Astrocyte (in vitro differentiated cells and primary cell): ENCODE measurements around the gene IQCN. TPM values are rescaled to one million over a fixed set of nuclear protein-coding genes. Genes with fewer than 3 reads are reported as not detected.

Source experiments
- DNase-seq: peaks from one replicate; pipeline ENCODE4 v3.0.0-alpha.2; 2010; ENCODE audit warnings: low read depth
- FAIRE-seq: peaks from 2 replicates; lab custom pipeline; 2011; peaks lifted over from hg19 to GRCh38; lab: Jason Lieb, UNC
- H2AFZ ChIP-seq: 2 replicates; pipeline ENCODE4 v1.6.0; 2012; ENCODE audit warnings: low read depth, low read length, inconsistent platforms
- H3K27ac ChIP-seq: 2 replicates; pipeline ENCODE4 v1.5.1; 2011; ENCODE audit warnings: low read depth, low read length, inconsistent platforms
- H3K27me3 ChIP-seq: 2 replicates; pipeline ENCODE4 v1.6.0; 2011; ENCODE audit warnings: low read length, inconsistent platforms; ENCODE audit not compliant: insufficient read depth
- H3K36me3 ChIP-seq: 2 replicates; pipeline ENCODE4 v1.5.1; 2011; ENCODE audit warnings: low read length, inconsistent platforms; ENCODE audit not compliant: insufficient read depth
- H3K4me1 ChIP-seq: 2 replicates; pipeline ENCODE4 v1.5.1; 2011; ENCODE audit warnings: low read length, inconsistent platforms; ENCODE audit not compliant: insufficient read depth
- H3K4me2 ChIP-seq: 2 replicates; pipeline ENCODE4 v1.6.0; 2012; ENCODE audit warnings: low read length, inconsistent platforms
- H3K4me3 ChIP-seq: 2 replicates; pipeline ENCODE4 v1.5.1; 2011; ENCODE audit warnings: low read depth, mild to moderate bottlenecking, low read length, inconsistent platforms; ENCODE audit not compliant: insufficient read depth
- H3K79me2 ChIP-seq: 2 replicates; pipeline ENCODE4 v1.6.0; 2012; ENCODE audit warnings: mild to moderate bottlenecking, low read length, inconsistent platforms; ENCODE audit not compliant: insufficient read depth
- H3K9ac ChIP-seq: 2 replicates; pipeline ENCODE4 v1.6.0; 2012; ENCODE audit warnings: mild to moderate bottlenecking, low read length, inconsistent platforms
- H3K9me3 ChIP-seq: 2 replicates; pipeline ENCODE4 v1.5.1; 2012; ENCODE audit warnings: low read depth, mild to moderate bottlenecking, low read length, inconsistent platforms; ENCODE audit not compliant: insufficient read depth
- H4K20me1 ChIP-seq: 2 replicates; pipeline ENCODE4 v1.6.0; 2012; ENCODE audit warnings: low read length, inconsistent platforms; ENCODE audit not compliant: insufficient read depth
- H3K27ac Mint-ChIP-seq: one replicate; pipeline ENCODE4 v1.8.0; 2021; ENCODE audit warnings: mild to moderate bottlenecking, mixed read lengths; ENCODE audit not compliant: unreplicated experiment
- H3K27me3 Mint-ChIP-seq: one replicate; pipeline ENCODE4 v1.8.0; 2021; ENCODE audit warnings: low read depth, mixed read lengths; ENCODE audit not compliant: unreplicated experiment
- H3K36me3 Mint-ChIP-seq: one replicate; pipeline ENCODE4 v1.8.0; 2021; ENCODE audit warnings: low read depth, mixed read lengths; ENCODE audit not compliant: unreplicated experiment
- H3K4me1 Mint-ChIP-seq: one replicate; pipeline ENCODE4 v1.8.0; 2021; ENCODE audit warnings: low read depth, mixed read lengths; ENCODE audit not compliant: unreplicated experiment
- H3K4me3 Mint-ChIP-seq: one replicate; pipeline ENCODE4 v1.8.0; 2021; ENCODE audit warnings: mild to moderate bottlenecking, moderate library complexity, mixed read lengths; ENCODE audit not compliant: unreplicated experiment
- H3K9me3 Mint-ChIP-seq: one replicate; pipeline ENCODE4 v1.8.0; 2021; ENCODE audit warnings: mild to moderate bottlenecking, mixed read lengths; ENCODE audit not compliant: unreplicated experiment
- CTCF ChIP-seq: IDR thresholded peaks from 2 replicates; pipeline ENCODE4 v1.5.1; 2011; ENCODE audit warnings: low read depth, mild to moderate bottlenecking, inconsistent platforms, low read length, moderate library complexity; ENCODE audit not compliant: insufficient read depth
- EZH2 ChIP-seq: IDR thresholded peaks from 2 replicates; pipeline ENCODE4 v1.6.1; 2012; ENCODE audit warnings: mild to moderate bottlenecking, low read length, inconsistent platforms; ENCODE audit not compliant: insufficient read depth
- total RNA-seq: library from RNA; stranded (reverse); gene quantifications from 2 replicates; pipeline ENCODE4 v1.2.1, GENCODE V29; 2021

Gene IQCN
- total RNA-seq, 1 donor from 2014 or later: 1.7 TPM

GRCh38 chr19:18317961-18318800 is 43.9 kb upstream of the IQCN start:
- no peak for DNase-seq
- Histone ChIP-seq H2AFZ (no peak overlapping the region), H3K36me3 (peaks cover 5% of the 10 kb centered on the region), H4K20me1 (no peaks in the 10 kb centered on the region), H3K9ac (peak overlapping the region; percentile 30), H3K9me3 (no peaks in the 10 kb centered on the region), H3K4me3 (no peak overlapping the region), H3K79me2 (peaks cover 48% of the 10 kb centered on the region), H3K27me3 (no peaks in the 10 kb centered on the region), H3K4me1 (peaks cover 18% of the 10 kb centered on the region), H3K4me2 (no peak overlapping the region), H3K27ac (no peak overlapping the region)
- Mint-ChIP-seq H3K27me3 (no peaks in the 10 kb centered on the region), H3K27ac (no peak overlapping the region), H3K4me1 (peaks cover 19% of the 10 kb centered on the region), H3K36me3 (peaks cover 4% of the 10 kb centered on the region), H3K4me3 (no peak overlapping the region), H3K9me3 (no peaks in the 10 kb centered on the region)
- FAIRE-seq: no peak
- TF ChIP-seq CTCF (no peak), EZH2 (no peak)

- no peak overlapping the region for H3K4me3 ChIP-seq
- FAIRE-seq (no peak), DNase-seq (no peak)
- H3K9me3 Mint-ChIP-seq: no peaks in the 10 kb centered on the region
- peak overlapping the region; percentile 14 for H3K9ac ChIP-seq
- H3K4me1 ChIP-seq: no peaks in the 10 kb centered on the region
- H4K20me1 ChIP-seq: no peaks in the 10 kb centered on the region
- no peak overlapping the region for H3K27ac ChIP-seq
- no peak overlapping the region for H3K4me2 ChIP-seq
- TF ChIP-seq EZH2 (no peak), CTCF (no peak)
- H3K4me1 Mint-ChIP-seq: peaks cover 2% of the 10 kb centered on the region
- H3K27me3 ChIP-seq: no peaks in the 10 kb centered on the region
- H3K36me3 ChIP-seq: peaks cover 2% of the 10 kb centered on the region
- no peak overlapping the region for H2AFZ ChIP-seq
- no peaks in the 10 kb centered on the region for H3K27me3 Mint-ChIP-seq
- peaks cover 8% of the 10 kb centered on the region for H3K79me2 ChIP-seq
- H3K27ac Mint-ChIP-seq: no peak overlapping the region
- H3K9me3 ChIP-seq: no peaks in the 10 kb centered on the region
- no peak overlapping the region for H3K4me3 Mint-ChIP-seq
- peaks cover 1% of the 10 kb centered on the region for H3K36me3 Mint-ChIP-seq
These were observed 39.1 kb upstream of the IQCN start for GRCh38 chr19:18313398-18313797.

- no peaks in the 10 kb centered on the region for H3K4me1 ChIP-seq
- peaks cover 2% of the 10 kb centered on the region for H3K4me1 Mint-ChIP-seq
- no peaks in the 10 kb centered on the region for H3K27me3 Mint-ChIP-seq
These were observed 37.9 kb upstream of the IQCN start for GRCh38 chr19:18312092-18312534.

More at GRCh38 chr19:18312092-18312534, 37.9 kb upstream of the IQCN start:
- Histone ChIP-seq H3K27me3 (no peaks in the 10 kb centered on the region), H3K4me3 (no peak overlapping the region), H3K9me3 (no peaks in the 10 kb centered on the region), H3K9ac (no peak overlapping the region), H3K79me2 (peaks cover 3% of the 10 kb centered on the region), H4K20me1 (no peaks in the 10 kb centered on the region), H2AFZ (no peak overlapping the region), H3K27ac (no peak overlapping the region), H3K4me2 (no peak overlapping the region), H3K36me3 (peaks cover 3% of the 10 kb centered on the region)
- TF ChIP-seq EZH2 (no peak), CTCF (no peak)
- H3K4me3 Mint-ChIP-seq: no peak overlapping the region
- no peaks in the 10 kb centered on the region for H3K9me3 Mint-ChIP-seq
- H3K27ac Mint-ChIP-seq: no peak overlapping the region
- H3K36me3 Mint-ChIP-seq: peaks cover 1% of the 10 kb centered on the region
- FAIRE-seq: no peak
- no peak for DNase-seq
